Epithelial cell of proximal tubule (primary cell): Measurements from ENCODE around the gene MAD1L1. TPM values are rescaled to one million over a fixed set of nuclear protein-coding genes. Genes with fewer than 3 reads are reported as not detected.

Source experiments
- DNase-seq: peaks from one replicate; pipeline ENCODE4 v3.0.0-alpha.2; 2011; ENCODE audit warnings: low read depth
- H3K4me3 ChIP-seq: 2 replicates; pipeline ENCODE4 v1.5.1; 2011; ENCODE audit warnings: low read depth, mild to moderate bottlenecking, low read length
- CTCF ChIP-seq: conservative IDR thresholded peaks from 2 replicates; pipeline ENCODE4 v1.5.1; 2012; ENCODE audit warnings: low read depth, mild to moderate bottlenecking, low read length
- total RNA-seq: library from RNA; depleted of rRNA; stranded (reverse); fragments of >200 nt; gene quantifications from 2 replicates; pipeline ENCODE4 v1.2.3, GENCODE V29; 2015

The MAD1L1 gene
- total RNA-seq, 1 donor from 2014 or later = 83.4 TPM

GRCh38 chr7:1869452-1870130 lies 363.2 kb downstream of the MAD1L1 start:
- H3K4me3 ChIP-seq = no peak overlapping the region
- no peak for DNase-seq
- TF ChIP-seq CTCF = no peak

- TF ChIP-seq CTCF = no peak
- no peak for DNase-seq
- no peak overlapping the region for H3K4me3 ChIP-seq
Observed at GRCh38 chr7:1868516-1869165, 364.1 kb downstream of the MAD1L1 start.

- DNase-seq = no peak
- no peak overlapping the region for H3K4me3 ChIP-seq
- TF ChIP-seq CTCF = no peak
Observed at GRCh38 chr7:1867370-1868260, 365.1 kb downstream of the MAD1L1 start.

GRCh38 chr7:1866601-1867000 lies 366.1 kb downstream of the MAD1L1 start:
- no peak for TF ChIP-seq CTCF
- no peak overlapping the region for H3K4me3 ChIP-seq
- no peak for DNase-seq

GRCh38 chr7:1865571-1866255 lies 367.0 kb downstream of the MAD1L1 start:
- no peak for TF ChIP-seq CTCF

GRCh38 chr7:1865000-1865555 lies 367.7 kb downstream of the MAD1L1 start:
- TF ChIP-seq CTCF = no peak
- DNase-seq = no peak
- H3K4me3 ChIP-seq = no peak overlapping the region

More at GRCh38 chr7:1865571-1866255, 367.0 kb downstream of the MAD1L1 start:
- no peak overlapping the region for H3K4me3 ChIP-seq
- DNase-seq = no peak
